NCI-H187 (cell line): ENCODE measurements around the gene SNX15.
A peak's percentile ranks its signal among the peaks of the same experiment; 100 is the strongest.
"Not testable (repeated sequence)": the region's sequence is repeated elsewhere in the genome, so short reads cannot be mapped to it uniquely, and the experiment has no call there.

Experiments
- DNase-seq, 2 experiments: peaks; one replicate each; lab custom pipeline; 2025; lab: John Stamatoyannopoulos, UW

Gene SNX15

DNA sequence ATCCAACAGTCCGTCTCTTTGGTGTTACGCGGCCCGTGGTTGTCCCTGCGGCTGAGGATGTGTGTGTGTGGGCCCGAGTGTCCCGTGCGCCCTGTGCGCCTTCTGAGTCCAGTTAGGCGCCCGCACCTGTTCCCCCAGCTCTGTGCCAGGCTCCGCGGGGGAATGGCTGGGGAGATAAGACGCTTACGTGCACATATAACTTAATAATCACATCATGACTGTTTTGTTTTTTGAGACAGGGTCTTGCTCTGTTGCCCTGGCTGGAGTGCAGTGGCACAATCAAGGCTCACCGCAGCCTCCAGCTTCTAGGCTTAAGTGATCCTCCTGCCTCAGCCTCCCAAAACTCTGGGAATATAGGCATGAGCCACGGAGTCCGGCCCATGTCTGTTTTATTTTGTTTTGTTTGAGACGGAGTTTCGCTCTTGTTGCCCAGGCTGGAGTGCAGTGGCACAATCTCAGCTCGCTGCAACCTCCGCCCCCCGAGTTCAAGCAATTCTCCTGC lies 12.5 kb upstream of the SNX15 start:
- no peak for DNase-seq

DNA sequence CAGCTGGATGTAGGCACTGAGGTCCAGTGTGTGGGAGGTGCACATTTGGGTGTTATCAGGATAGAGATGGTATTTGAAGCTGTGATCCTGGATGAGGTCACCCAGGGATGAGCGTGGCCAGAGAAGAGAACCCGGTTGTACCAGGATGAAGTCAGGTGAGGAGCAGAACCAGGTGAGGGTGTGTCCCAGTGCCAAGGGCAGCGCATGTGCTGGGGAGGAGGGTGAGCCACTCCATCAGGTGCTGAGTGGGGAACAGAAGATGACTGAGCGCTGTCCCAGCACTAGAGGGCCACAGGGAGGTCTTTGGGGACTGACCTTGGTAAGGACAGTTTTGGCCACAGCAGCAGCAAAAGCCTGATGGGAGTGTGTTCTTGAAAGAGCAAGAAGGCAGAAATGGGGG lies 10.5 kb upstream of the SNX15 start:
- DNase-seq, result no peak

DNA sequence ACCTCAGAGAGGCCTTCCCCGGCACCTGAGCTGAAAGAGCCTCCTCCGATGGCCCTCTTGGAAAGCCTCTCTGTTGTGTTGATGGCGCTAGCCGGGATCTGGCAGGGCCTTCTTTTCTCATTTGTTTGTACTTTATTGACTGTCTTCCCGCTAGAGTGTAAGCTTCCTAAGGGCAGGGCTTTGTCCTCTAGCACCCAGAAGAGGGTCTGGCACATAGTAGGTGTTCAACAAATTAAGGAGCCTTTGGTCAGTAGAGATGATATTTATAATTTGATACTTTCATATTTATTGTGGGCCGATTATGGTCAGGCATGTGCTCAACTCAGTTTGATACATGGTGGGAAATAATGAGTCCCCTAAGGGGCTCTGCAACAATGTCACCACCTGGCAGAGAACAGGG lies 9.3 kb upstream of the SNX15 start:
- no peak for DNase-seq

DNA sequence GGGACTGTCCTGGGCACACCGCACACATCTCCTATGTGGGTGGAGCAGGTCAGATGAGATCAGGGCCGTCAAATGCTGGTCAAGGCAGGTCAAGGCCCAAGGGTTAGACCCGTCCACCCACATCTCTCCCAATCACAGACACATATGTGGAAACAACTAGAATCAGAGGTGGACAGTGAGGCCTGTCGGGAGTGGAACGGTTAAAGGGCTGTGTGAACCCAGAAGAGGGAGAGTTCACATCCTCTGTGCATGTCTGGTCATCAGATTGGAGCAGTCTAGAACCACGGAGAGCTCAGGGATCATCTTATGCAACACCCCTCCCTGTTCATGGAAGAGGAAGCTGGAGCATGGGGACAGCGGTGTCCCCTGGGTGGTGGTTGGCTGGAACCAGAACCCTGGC lies 7.4 kb upstream of the SNX15 start:
- DNase-seq, result no peak

DNA sequence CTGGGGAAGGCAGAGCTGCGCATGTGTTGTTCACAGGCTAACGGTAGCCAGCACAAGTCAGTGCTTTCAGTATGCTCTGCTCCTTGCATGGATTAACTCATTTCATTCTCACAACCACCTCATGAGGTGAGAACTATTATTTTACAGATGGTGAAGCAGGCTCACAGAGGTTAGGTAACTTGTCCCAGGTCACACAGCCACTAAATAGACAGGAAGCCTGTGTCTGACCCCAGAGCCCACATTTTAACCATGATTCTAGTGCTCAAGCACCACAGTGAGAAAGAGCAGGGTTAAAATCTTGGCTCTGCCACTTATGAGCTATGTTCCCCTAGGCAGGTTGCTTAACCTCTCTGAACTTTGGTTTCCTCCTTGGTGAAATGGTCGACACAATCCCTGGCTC lies 6.2 kb upstream of the SNX15 start:
- no peak for DNase-seq

DNA sequence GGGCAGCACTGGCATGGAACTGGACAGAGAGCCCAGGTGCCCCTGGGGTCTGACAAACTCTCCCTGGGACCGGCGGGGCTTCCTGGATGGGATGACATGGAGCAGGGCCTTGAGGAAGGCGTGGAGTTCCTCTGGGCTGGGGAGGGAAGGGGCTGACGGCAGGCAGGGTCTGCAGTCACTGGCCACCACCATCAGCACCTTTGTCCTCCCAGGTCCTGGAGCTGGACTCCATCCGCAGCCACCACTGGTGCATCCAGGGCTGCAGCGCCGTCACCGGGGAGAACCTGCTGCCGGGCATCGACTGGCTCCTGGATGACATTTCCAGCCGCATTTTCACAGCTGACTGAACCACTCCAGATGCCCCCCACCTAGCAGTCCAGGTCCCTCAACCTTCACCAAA lies 5.7 kb upstream of the SNX15 start:
- DNase-seq, result no peak

DNA sequence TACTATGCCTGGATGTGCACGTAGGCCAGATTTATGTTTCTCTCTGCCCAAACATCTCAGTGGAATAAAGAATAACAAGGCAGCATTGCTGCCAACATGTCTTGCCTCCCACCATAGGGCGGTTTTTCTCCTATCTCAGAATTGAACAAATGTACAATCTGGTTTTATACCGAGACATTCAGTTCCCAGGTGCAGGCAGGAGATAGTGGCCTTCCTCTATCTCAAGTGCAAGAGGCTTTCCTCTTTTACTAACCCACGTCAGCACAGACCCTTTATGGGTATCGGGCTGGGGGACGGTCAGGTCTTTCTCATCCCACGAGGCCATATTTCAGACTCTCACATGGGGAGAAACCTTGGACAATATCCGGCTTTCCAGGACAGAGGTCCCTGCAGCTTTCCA lies 3.7 kb upstream of the SNX15 start:
- DNase-seq, result not testable (repeated sequence)

DNA sequence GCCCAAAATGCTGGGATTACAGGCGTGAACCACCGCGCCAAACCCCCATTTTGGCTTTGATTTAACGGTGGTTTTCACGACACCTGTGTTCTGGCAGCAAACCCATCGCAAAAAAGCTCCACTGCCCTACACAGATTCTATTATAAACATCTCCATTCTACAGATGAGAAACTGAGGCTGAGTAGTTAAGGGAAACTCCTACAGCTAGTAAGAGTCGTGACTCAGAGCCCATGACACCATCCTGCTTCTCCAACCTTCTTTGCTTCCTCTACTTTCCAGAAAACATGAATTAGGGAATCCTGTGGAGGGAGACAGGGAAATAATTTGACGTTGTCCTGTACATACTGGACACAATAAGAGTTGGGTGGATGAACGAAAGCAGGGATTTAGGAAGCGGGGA lies 429 bp upstream of the SNX15 start:
- DNase-seq, result no peak

DNA sequence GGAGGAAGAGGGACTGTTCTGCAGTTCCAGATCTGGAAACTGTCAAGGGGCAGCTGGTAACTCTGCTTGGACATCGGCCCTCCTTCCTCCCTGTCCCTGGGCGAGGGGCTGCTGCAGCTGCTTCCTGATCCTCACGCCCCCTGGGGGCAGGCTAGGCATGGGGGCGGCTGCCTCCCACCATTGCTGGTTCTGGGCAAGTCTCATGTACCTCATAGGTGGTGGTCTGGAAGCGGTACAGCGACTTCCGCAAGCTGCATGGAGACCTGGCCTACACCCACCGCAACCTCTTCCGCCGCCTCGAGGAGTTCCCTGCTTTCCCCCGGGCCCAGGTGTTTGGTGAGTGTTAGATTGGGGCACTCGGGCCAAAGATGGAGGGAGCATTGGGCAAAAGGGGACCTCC lies 5.0 kb downstream of the SNX15 start:
- DNase-seq, result no peak

DNA sequence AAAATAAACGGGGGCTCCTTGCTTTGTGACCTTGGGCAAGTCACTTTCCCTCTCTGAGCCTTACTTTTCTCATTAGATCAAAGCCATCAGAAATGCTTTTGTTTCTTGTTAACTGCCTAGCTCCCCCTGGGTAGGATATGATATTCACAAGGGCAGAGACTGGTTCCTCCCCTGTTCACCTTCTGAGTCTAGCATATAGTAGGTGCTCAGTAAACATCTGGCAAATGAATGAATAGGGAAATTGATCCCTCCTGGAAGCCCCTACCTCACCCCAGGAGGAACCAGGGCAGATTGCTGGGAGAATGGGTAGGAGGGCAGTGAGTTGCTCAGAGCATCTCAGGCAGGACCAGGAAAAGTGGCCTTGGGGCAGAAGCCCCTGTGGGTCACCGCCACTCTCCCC lies 7.2 kb downstream of the SNX15 start:
- DNase-seq, result no peak

DNA sequence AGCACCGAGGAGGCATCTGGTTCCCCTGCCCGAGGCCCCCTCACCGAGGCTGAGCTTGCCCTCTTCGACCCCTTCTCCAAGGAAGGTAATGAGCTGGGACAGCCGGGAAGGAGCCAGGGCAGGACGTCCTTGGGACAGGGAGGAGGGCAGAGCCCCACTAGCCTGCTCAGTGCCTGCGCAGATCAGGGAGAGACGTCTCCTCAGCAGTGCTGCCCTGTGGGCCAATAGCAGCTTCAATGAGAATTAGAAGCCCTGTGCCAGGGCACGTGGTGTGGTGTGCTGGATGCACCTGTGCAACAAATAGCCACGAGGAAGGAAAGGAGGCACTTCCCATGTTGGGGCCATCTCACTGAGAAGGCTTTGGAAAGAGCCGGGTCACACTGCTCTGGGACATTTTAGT lies 8.3 kb downstream of the SNX15 start:
- no peak for DNase-seq

DNA sequence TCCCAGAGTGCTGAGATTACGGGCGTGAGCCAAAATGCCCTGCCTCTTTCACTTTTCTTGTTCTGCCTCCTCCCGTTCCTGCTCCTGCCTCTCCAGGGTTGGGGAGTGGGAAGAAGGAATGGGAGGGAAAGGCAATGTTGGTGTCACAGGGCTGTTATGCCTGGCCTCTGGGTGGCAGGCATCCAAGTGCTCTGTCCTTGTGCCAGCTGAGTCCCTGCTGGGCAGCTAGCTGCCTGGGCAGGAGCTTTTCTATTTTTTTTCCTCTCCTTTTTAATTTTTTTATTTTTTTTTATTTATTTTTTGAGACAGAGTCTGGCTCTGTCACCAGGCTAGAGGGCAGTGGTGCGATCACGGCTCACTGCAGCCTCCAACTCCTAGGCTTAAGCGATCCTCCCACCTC lies 9.7 kb downstream of the SNX15 start:
- DNase-seq, result no peak

DNA sequence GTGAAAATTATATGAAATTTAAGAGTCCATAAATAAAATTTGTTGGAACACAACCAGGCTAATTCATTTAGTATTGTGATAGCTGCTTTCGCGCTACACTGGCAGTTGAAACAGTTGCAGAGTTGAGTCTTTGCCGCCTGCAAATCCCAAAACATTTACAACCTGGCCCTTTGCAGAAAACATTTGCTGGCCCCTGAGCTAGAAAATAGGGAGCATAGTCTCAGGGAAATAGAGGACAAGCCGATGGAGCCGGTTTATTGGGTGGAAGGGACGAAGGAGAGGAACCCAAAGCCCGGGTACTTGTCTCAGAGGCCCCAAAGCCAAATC lies 13.2 kb downstream of the SNX15 start:
- DNase-seq, result no peak

DNA sequence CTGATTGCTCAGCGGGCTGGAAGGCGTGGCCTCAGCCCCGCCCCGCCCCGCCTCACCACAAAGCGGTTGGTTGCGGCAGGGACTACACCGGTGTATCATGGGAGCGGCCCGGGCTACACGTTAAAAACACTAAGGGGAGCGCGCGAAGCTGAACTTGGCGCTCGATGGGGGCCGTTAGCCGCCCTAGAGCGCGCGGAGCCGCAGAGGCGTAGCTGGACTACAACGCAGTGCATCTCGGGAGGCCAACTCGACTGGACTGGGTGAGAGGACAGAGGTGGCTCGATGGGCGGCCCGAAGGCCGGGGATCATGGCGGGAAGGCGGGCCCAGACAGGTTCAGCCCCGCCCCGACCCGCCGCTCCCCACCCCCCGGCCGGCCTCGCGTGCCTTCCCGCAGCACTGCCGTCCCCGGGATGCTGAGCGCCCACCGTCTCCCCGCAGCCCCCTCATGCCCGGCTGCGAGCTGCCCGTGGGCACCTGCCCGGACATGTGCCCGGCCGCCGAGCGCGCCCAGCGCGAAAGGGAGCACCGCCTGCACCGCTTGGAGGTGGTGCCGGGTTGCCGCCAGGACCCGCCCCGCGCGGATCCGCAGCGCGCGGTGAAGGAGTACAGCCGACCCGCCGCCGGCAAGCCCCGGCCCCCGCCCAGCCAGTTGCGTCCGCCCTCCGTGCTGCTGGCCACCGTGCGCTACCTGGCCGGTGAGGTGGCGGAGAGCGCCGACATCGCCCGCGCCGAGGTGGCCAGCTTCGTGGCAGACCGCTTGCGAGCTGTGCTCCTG lies 13.8 kb downstream of the SNX15 start, which contains the start of gene SAC3D1:
SAC3D1 (plus strand) TSS at position 364 of the 776 bp plus-strand sequence; CDS start at position 447, 83 bp downstream.
- DNase-seq, result peak; percentile 87

DNA sequence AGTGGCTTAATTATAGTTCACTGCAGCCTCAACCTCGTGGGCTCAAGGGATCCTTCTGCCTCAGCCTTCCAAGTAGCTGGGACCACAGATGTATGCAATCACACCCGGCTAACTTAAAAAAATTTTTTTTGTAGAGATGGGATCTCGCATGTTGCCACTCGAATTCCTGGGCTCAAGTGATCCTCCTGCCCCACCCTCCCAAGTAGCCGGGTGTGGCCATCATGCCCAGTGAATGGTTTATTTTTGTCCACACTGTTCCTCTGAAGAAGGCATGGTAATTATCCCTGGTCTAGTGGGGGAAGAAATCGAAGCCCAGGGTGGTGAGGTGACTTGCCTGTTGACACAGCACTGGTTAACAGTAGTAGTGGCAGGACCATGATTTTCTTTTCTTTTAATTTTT lies 15.7 kb downstream of the SNX15 start:
- no peak for DNase-seq

DNA sequence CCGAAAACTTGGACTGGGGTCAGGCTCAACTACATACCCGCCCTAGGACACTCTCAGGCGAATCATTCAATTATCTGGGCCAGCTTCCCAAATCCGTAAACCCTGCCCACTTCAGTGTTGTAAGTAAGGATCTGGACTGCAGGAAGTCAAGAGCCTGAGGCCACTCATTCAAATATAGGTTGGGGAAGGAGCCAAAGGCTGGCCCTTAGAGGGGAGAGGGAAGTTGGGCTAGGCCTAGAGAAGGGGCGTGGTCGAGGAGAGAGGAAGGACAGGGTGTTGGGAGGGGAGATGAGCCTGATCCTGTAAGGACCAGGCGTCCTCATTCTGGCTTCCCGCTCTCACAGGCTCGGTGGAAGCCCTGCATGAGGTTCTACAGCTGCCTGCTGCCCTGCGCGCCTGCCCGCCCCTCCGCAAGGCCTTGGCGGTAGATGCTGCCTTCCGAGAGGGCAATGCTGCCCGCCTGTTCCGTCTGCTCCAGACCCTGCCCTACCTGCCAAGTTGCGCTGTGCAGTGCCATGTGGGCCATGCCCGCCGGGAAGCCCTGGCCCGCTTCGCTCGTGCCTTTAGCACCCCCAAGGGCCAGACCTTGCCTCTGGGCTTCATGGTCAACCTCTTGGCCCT lies 16.8 kb downstream of the SNX15 start:
- no peak for DNase-seq

DNA sequence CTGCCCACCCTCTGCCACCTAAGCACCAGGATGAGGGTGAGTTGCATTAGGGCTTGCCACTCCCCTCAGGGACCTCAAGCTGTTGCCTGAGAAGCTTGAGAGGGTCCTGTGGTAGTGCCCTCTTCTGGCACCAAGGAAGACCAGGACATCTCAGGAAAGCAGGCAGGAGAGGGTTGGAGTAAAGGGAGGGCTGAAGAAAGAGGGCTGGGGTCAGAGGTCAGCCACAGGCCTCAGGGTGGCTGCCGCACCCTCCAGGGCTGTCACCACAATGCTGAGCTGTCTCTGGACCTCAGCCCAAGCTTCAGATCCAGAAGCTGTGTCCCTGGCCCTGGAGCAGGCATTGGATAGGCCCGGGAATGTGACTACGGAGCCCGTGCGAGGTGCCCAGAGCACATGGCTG lies 17.8 kb downstream of the SNX15 start:
- DNase-seq, result no peak

DNA sequence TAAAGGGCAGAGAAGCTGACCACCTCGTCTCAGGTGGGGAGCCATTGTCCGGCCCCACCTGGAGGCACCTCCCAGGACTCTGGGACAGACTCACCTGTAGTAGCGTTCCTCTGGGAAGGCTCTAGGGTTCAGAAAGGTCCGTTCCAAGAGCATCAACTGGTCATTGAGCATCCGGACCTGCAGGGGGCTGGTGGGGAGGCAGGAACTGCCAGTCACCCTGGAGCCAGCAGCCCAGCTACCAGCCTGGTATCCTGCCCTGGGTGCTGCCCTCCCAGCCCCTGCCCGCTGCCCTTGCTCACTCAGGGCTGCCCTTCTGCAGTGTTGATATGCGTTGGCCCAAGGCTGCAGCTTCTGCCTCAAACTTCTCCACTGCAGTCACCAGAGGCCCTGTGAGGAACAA lies 18.5 kb downstream of the SNX15 start:
- no peak for DNase-seq

DNA sequence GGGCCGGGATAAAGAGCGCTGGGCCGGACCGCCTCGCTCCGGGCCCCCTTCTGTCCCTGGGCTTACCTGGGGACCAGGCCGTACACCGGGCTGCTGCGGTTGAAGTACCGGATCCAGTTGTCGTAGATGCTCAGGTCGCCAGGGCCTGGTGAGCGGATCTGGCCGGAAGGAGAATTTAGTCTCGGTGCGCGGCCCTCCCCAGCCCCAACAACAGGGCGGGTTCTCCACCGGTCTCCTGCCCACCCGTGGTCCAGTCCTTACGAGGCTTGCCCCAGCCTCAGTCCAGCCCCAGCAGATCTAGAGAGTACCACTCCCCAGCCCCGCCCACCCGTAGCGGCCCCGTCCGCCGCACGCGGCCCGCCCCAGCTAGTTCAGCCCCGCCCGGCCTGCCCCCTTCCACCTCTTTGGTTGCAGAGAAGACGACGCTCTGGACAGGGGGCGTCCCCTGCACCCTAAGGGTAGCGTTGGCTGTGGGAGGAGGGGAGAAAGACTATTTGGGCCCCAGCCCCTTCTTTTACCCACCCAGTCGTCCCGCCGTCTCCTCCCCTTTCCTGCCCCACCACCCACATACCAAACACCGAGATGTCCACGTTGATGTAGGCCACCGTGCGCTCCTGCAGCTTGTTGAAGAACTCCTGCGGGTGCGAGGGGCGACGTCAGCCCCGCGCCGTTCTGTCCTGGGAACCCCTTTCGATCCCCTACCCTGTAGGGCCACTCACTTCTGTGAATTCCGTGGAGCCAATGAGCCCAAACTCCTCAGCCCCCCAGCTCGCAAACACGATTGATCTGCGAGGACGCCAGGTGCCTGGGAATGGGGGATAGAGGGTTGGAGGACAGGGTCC lies 20.6 kb downstream of the SNX15 start:
- DNase-seq, result no peak

DNA sequence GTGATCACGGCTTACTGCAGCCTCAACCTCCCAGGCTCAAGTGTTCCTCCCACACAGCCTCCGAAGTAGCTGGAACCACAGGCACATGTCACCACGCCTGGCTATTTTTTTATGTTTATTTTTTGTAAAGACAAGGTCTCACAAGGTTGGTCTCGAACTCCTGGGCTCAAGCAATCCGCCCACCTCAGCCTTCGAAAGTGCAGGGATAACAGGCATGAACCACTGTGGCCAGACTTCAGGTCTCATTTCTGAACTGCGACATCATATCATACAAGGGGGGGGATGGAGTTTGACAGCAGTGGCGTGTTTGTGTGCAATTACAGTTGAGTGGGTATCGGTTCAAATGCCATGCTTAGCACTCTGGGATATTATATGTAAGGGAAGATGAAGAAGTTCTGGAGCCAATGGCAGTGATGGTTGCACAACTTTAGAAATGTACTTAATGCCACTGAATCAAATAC lies 24.2 kb downstream of the SNX15 start:
- no peak for DNase-seq

DNA sequence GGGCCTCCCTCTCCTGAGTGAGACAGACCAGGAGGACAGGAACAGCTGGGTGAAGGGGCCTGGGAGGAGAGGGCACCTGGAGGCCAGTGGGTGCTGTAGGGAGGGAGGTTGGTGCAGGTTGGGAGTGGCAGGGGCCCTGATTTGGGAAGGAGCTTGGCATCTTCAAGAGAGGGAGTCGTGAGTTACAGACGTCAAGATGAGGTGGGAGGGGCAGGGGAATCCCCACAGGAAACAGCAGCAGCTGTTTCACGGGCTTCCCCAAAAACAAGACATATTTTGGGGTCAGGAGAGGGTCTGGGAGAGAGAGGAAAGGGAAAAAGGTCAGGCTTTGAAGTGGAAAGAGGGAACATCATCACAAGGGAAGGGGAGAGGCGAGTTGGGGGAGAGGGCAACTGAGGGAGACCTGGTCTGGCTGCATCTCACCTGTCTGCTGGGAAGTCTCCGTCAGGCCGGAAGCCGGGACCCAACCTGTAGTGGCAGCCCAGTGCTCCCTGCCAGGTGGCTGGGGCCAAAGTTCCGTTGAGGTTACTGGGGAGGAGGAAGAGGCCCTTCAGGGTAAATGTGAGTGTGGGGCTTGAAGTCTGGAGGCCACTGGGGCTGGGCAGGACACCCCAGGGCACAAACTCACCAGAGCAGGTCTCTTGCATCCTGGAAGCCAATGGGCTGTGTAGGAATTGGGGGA lies 26.7 kb downstream of the SNX15 start:
- no peak for DNase-seq

DNA sequence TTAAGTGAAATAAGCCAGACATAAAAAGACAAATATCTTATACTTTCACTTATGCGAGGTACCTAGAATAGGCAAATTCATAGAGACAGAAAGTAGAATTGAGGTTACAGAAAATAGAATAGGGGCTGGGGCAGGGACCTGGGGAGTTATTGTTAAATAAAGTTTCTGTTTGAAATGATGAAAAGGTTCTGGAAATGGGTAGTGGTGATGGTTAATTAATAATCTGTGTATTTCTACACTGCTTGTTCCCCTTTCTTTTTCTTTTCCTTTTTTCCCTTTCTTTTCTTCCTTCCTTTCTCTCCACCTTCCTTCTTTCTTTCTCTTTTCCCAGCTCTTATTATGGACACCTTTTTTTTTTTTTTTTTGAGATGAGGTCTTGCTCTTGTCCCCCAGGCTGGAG lies 28.3 kb downstream of the SNX15 start:
- DNase-seq, result no peak
